Measurements from ENCODE around the gene NINJ2. TPM values are rescaled to one million over a fixed set of nuclear protein-coding genes. Genes with fewer than 3 reads are reported as not detected.

The NINJ2 gene
- total RNA-seq, 1 experiment from 2014 or later, result 3.1 TPM

DNA sequence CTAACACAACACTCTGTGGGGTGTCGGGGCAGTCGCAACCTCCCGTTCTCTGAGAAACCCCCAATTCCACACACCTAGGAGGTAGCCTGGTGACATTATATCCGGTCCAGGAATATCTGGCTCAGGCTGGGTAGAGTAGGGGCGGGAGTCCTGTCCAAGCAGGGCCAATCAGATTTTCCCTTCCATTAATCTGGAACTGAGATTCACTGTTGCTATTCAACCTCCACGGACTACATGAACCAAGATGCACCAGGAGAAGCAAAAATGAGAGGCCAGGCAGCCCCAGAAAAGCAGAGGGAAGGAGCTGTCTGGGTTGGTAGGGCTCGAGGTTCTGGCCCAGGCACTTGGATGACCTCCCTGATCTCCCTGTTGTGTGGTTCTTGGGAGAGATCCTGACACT, 51.0 kb downstream of the NINJ2 start:
- no peak for DNase-seq
- no peaks in the 10 kb centered on the region for H3K27me3 ChIP-seq
- no peaks in the 10 kb centered on the region for H3K9me3 ChIP-seq
- H3K36me3 ChIP-seq, result no peaks in the 10 kb centered on the region
- no peak overlapping the region for H3K4me3 ChIP-seq

GRCh38 chr12:611721-612120, 51.5 kb downstream of the NINJ2 start:
- Histone ChIP-seq H3K9me3 (no peaks in the 10 kb centered on the region), H3K4me3 (no peak overlapping the region), H3K36me3 (no peaks in the 10 kb centered on the region), H3K27me3 (no peaks in the 10 kb centered on the region)
- no peak for DNase-seq

- no peak overlapping the region for H3K4me3 ChIP-seq
- H3K36me3 ChIP-seq, result no peaks in the 10 kb centered on the region
- DNase-seq, result no peak
- no peaks in the 10 kb centered on the region for H3K9me3 ChIP-seq
- H3K27me3 ChIP-seq, result no peaks in the 10 kb centered on the region
Measured at GRCh38 chr12:608921-609320, 54.3 kb downstream of the NINJ2 start.

GRCh38 chr12:608413-608812, 54.8 kb downstream of the NINJ2 start:
- no peaks in the 10 kb centered on the region for H3K27me3 ChIP-seq
- H3K36me3 ChIP-seq, result no peaks in the 10 kb centered on the region
- H3K9me3 ChIP-seq, result no peaks in the 10 kb centered on the region
- no peak overlapping the region for H3K4me3 ChIP-seq
- DNase-seq, result no peak

DNA sequence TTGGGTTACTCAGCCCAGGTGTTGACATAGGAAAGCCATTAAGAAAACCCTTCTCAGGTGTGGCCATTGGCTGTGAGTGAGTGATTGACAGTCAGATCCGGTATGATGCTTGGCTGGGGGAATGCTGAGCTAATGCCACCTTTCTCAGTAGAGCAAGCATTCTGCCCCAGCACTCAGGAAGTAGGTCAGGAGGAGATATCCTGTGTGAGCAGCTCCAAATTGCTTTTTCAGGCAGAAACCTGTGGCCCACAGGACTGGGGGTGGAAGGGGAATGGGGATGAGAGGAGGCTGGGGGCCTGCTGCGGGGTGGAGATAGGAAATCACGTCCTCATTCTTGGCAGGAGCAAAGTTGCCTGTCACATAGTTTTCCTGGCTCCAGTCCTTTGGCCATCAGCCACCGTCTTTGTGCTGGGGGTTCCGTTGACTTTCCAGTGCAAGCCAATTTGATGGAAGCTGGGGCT, 55.7 kb downstream of the NINJ2 start:
- H3K9me3 ChIP-seq, result no peaks in the 10 kb centered on the region
- H3K36me3 ChIP-seq, result no peaks in the 10 kb centered on the region
- H3K4me3 ChIP-seq, result no peak overlapping the region
- no peak for DNase-seq
- H3K27me3 ChIP-seq, result no peaks in the 10 kb centered on the region

DNA sequence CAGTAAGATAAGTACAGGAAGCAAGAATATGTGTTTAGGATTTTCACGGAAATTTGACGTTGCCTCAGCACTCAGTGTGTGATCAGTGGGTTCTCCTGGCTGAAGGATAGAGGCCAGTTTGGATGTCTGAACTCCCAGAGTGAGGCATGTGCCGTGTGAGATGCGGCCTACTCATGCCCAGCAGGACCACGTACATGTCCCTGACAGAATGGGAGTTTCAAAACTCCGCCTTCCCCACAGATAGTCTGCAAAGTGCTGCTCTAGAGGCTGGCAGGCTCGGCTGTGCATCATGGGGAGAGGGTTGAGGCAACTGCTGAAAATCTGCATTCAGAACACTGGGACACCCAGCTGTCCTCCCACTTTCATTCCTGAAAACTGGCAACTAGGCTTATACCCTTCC, 58.3 kb downstream of the NINJ2 start:
- H3K27me3 ChIP-seq, result no peaks in the 10 kb centered on the region
- no peaks in the 10 kb centered on the region for H3K9me3 ChIP-seq

DNA sequence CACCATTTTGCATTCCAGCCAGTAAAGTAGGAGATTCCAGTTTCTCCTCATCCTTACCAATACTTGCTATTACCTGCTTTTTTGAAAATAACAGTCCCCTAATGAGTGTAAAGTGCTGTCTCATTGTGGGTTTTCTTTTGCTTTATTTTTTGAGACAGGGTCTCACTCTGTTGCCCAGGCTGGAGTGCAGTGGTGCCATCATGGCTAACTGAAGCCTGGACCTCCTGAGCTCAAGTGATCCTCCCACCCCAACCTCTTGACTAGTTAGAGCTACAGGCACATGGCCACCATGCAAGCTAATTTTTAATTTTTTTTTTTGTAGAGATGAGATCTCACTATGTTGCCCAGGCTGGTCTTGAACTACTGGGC, 60.6 kb downstream of the NINJ2 start:
- no peak overlapping the region for H3K4me3 ChIP-seq
- H3K36me3 ChIP-seq, result no peaks in the 10 kb centered on the region
- no peaks in the 10 kb centered on the region for H3K27me3 ChIP-seq
- H3K9me3 ChIP-seq, result no peaks in the 10 kb centered on the region
- DNase-seq, result no peak

More for the DNA sequence above, 58.3 kb downstream of the NINJ2 start:
- no peak overlapping the region for H3K4me3 ChIP-seq
- DNase-seq, result no peak
- no peaks in the 10 kb centered on the region for H3K36me3 ChIP-seq

DNA sequence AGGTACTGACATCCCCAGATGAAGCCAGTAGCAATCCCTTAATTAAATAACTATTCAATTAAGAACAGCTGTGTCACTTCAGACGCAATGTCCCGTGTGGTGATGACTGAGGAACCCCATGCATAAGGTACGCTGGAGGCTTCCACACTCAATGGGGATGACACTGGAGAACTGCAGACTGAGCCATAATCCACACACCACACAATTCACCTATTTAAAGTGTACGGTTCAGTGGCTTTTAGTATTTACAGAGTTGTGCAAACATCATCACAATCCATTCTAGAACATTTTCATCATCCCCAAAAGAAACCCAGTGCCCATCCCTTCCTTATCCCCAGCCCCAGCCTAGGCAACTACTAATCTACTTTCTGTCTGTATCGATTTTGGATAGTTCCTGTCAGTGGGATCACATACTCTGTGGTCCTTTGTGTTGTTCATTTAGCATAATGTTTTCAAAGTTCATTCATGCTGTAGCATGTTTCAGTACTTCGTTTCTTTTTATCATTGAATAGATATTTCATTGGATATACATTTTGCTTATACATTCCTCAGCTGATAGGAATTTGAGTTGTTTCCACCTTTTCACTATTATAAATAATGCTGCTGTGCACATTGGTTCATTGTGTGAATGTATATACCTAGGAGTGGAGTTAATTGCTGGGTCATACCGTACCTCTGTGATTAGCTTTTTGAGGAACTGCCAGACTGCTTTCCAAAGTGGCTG, 61.1 kb downstream of the NINJ2 start:
- Histone ChIP-seq H3K4me3 (no peak overlapping the region), H3K36me3 (no peaks in the 10 kb centered on the region), H3K9me3 (no peaks in the 10 kb centered on the region)

GRCh38 chr12:599756-600155, 63.5 kb downstream of the NINJ2 start:
- no peaks in the 10 kb centered on the region for H3K36me3 ChIP-seq
- no peak overlapping the region for H3K4me3 ChIP-seq
- DNase-seq, result no peak
- no peaks in the 10 kb centered on the region for H3K9me3 ChIP-seq
- H3K27me3 ChIP-seq, result no peaks in the 10 kb centered on the region; the same call in 1 of the 2 replicates

More for the DNA sequence above, 61.1 kb downstream of the NINJ2 start:
- DNase-seq, result no peak
- H3K27me3 ChIP-seq, result no peaks in the 10 kb centered on the region

GRCh38 chr12:597926-598568, 65.2 kb downstream of the NINJ2 start:
- Histone ChIP-seq H3K36me3 (no peaks in the 10 kb centered on the region), H3K9me3 (no peaks in the 10 kb centered on the region), H3K4me3 (no peak overlapping the region), H3K27me3 (no peaks in the 10 kb centered on the region; the same call in 1 of the 2 replicates)
- DNase-seq, result no peak

- H3K9me3 ChIP-seq, result peaks cover 3% of the 10 kb centered on the region
- H3K4me3 ChIP-seq, result no peak overlapping the region
- H3K27me3 ChIP-seq, result no peaks in the 10 kb centered on the region; the same call in 1 of the 2 replicates
- DNase-seq, result no peak
- H3K36me3 ChIP-seq, result no peaks in the 10 kb centered on the region
Measured at GRCh38 chr12:593396-594270, 69.6 kb downstream of the NINJ2 start.

DNA sequence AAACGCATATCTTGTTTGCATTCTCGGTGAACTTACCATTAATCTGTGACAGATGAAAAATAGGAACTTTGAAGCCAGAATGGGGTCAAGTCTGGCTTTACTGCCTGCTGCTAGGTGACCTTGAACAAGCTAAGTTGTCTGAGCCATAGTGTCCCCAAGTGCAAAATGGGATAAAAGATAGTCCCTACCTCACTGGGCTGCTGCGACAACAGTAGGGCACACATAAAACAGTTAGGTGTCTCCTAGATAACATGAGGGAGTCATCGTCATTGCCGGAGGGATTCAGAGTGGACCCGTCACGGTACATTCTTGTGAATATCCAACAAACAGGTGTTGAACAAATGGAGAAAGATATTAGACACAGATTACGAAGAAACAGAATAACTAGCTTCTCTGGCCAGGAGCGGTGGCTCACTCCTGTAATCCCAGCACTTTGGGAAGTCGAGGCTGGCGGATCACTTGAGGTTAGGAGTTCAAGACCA, 71.2 kb downstream of the NINJ2 start:
- DNase-seq, result no peak
- H3K36me3 ChIP-seq, result no peaks in the 10 kb centered on the region
- peaks cover 7% of the 10 kb centered on the region for H3K9me3 ChIP-seq
- no peaks in the 10 kb centered on the region; the same call in 1 of the 2 replicates for H3K27me3 ChIP-seq
- H3K4me3 ChIP-seq, result no peak overlapping the region

DNA sequence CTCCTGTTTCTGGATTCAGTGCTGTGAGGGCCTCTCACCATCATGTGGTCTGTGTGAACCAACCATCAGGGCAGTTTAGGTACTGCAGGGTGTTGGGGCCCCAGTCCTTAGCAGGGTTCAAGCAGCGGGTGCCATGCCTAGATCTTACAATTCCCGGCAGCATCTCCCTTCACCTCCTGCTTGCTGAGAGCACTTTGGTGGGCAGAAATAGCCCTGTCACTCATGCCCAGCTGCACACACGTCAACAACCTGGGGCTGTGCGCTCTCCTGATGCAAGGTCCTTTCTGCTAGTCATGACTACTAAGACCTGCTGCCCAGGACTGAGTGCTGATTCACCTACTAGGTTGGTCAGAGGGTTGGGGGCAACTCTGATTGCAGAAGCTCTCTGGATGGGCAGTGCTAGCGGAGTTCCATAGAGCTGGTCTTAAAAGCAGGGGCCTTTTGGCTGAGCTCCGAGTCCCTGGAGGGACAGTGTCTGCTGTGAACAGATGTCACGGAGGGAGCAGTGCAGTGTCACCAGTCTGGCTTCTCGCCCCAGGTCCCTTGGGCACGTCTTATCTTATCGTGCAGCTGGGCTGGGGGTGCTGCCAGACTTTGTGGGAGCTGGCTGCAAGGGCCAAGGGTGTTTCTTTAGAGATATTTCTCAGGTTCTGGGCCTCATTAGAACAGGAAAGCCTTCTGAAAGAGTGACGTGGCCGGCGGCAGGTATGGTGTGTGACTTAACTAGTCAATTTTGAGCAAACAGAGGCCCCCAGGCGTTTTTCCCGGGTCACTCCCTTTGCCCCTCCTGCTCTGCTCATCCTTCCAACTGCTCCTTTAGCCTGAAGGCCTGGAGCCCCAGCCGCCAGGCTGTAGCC, 71.8 kb downstream of the NINJ2 start:
- Histone ChIP-seq H3K9me3 (peaks cover 7% of the 10 kb centered on the region), H3K27me3 (no peaks in the 10 kb centered on the region; the same call in 1 of the 2 replicates), H3K36me3 (no peaks in the 10 kb centered on the region), H3K4me3 (no peak overlapping the region)
- no peak for DNase-seq

- Histone ChIP-seq H3K4me3 (no peak overlapping the region), H3K9me3 (peaks cover 7% of the 10 kb centered on the region), H3K27me3 (no peaks in the 10 kb centered on the region), H3K36me3 (no peaks in the 10 kb centered on the region)
- DNase-seq, result no peak
Measured at GRCh38 chr12:590206-590750, 73.0 kb downstream of the NINJ2 start.

GRCh38 chr12:588646-589045, 74.6 kb downstream of the NINJ2 start:
- Histone ChIP-seq H3K4me3 (no peak overlapping the region), H3K36me3 (no peaks in the 10 kb centered on the region), H3K9me3 (peaks cover 7% of the 10 kb centered on the region), H3K27me3 (no peaks in the 10 kb centered on the region; the same call in 1 of the 2 replicates)
- no peak for DNase-seq

DNA sequence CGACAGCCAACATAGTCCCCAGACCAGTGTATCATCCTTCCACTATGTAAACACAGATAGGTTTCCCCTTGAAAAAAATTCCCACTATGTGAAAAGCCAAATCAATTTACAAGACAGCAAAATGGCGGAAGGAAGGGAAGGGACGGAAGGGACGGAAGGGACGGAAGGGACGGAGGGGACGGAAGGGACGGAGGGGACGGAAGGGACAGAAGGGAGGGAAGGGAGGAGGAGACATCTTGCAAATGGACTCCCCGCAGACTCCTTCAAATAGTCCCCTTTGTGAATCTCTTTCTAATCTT, 75.3 kb downstream of the NINJ2 start:
- Histone ChIP-seq H3K9me3 (peaks cover 7% of the 10 kb centered on the region), H3K36me3 (no peaks in the 10 kb centered on the region), H3K27me3 (no peaks in the 10 kb centered on the region; the same call in 1 of the 2 replicates), H3K4me3 (no peak overlapping the region)
- DNase-seq, result no peak
